OCI-LY3 (cell line): ENCODE measurements around the gene KLHL3.

Experiments used
- EZH2phosphoT487 ChIP-seq: fragments of 200-600 bp; shearing (Covaris generic); IDR thresholded peaks from 2 replicates; pipeline ENCODE4 v1.6.1; 2018; ENCODE audit warnings: antibody characterized with exemption, mixed run types, low read depth
- TF ChIP-seq, protein P1 (sequence below): fragments of 200-600, 300-600 bp; sonication (generic); IDR thresholded peaks from 2 replicates; pipeline ENCODE4 v1.5.1; 2014; ENCODE audit warnings: antibody characterized with exemption, low read length, low read depth

DNA sequence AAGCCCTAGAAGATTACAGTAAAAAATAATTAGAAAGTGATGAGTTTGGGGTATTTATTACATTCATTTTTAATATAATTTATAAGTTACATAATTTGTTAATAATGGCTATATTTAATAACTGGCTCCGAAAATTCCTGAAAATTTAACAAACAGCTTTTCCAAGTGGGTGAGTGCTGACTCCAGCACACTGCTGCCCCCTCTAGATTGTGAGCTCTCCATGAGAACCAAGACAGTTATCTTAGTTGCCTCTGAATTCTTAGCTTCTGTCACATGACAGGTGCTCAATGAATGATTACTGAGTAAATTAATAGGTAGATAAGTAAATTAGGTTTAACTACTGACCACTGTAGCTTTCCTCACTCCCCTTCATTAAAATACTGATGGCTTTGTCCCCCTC lies 7.8 kb downstream of the KLHL3 start:
- TF ChIP-seq, protein P1, sequence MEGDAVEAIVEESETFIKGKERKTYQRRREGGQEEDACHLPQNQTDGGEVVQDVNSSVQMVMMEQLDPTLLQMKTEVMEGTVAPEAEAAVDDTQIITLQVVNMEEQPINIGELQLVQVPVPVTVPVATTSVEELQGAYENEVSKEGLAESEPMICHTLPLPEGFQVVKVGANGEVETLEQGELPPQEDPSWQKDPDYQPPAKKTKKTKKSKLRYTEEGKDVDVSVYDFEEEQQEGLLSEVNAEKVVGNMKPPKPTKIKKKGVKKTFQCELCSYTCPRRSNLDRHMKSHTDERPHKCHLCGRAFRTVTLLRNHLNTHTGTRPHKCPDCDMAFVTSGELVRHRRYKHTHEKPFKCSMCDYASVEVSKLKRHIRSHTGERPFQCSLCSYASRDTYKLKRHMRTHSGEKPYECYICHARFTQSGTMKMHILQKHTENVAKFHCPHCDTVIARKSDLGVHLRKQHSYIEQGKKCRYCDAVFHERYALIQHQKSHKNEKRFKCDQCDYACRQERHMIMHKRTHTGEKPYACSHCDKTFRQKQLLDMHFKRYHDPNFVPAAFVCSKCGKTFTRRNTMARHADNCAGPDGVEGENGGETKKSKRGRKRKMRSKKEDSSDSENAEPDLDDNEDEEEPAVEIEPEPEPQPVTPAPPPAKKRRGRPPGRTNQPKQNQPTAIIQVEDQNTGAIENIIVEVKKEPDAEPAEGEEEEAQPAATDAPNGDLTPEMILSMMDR, result no peak
- TF ChIP-seq EZH2phosphoT487, result no peak
